HG03442 (cell line): ENCODE data around the gene TBC1D16.

Experiments used
- ATAC-seq: cut with Tn5 transposase; IDR thresholded peaks from one replicate; pipeline ENCODE4 v1.9.1; 2021; ENCODE audit warnings: mild to moderate bottlenecking, moderate library complexity; ENCODE audit not compliant: unreplicated experiment

TBC1D16 gene

DNA sequence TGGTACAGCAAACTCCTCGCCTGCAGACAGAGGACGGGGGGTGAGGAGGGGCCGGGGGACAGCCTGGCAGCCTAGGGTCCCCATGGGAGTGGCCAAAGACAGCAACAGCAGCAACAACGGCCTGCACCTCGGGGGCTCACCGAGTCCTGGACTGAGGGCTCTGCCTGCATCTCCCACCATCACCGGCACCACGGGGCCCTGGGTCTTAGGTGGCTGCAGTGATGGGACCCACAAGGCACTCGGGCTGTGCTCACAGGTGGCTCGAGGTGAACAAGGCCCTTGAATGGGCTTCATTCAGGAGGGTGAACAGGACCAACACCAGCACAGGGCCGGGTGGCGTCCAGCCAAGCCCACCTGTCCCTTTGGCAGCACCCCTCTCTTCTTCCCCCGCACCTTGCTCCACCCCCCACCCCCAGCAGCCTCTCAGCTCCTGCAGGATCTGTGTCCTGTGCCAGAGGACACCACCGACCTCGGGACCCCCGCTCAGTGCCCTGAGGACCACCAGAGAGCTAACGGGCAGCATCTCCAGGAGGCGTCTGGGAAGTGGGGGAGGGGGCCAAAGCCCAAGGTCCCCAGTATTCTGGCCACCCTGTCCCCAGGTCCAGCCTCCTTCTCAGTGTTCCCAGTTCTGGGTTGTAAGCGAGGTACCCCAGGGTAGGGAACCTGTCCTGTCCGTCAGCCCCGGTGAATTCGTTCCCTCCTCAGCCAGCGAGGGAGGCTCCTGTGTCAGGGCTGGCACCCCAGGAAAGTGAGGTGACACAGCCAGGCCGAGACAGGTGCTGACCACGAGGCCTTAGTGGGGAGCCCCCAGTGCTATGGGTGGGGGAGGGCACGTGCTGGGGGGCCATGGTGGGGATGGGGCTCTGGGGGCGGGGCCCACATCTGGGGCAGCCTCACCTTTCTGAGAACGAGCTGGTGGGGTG is 94.3 kb downstream of the TBC1D16 start:
- no peak for ATAC-seq

DNA sequence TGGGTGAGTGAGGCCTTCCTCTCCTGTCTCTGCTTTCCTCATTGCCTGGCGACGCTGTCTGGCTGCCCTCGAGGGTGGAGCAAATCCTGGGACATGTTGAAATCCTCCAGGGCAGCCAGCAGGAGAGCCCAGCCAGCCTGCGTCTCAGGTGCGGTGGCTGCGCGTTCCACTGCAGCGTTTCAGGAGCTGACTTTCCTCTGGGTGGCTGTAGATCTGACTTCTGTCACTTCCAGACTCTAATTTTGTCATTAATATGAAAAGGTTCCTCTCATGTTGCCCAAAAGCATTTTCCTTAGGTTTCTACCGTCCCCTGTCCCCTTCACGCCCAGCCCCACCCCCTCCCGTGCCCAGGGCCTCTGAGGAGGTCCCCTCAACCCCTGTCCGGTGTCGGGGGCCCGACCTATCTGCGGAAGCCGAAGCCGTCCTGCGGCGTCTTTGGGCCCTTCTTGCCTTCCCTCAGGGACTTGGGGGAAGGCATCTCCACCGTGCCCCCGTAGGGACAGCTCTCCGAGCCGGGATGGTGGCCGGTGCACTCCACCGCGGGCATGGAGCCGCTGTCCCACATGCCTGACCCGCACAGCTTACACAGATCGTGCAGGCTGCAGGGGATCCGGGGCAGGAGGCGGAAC is 95.1 kb downstream of the TBC1D16 start:
- ATAC-seq = no peak

GRCh38 chr17:79939755-79940458 is 95.8 kb downstream of the TBC1D16 start:
- no peak for ATAC-seq

- no peak for ATAC-seq
Observed at GRCh38 chr17:79939094-79939435, 96.6 kb downstream of the TBC1D16 start.

- ATAC-seq = no peak
Observed at GRCh38 chr17:79938336-79939093, 97.2 kb downstream of the TBC1D16 start.

- no peak for ATAC-seq
Observed at GRCh38 chr17:79937391-79938335, 98.0 kb downstream of the TBC1D16 start.

DNA sequence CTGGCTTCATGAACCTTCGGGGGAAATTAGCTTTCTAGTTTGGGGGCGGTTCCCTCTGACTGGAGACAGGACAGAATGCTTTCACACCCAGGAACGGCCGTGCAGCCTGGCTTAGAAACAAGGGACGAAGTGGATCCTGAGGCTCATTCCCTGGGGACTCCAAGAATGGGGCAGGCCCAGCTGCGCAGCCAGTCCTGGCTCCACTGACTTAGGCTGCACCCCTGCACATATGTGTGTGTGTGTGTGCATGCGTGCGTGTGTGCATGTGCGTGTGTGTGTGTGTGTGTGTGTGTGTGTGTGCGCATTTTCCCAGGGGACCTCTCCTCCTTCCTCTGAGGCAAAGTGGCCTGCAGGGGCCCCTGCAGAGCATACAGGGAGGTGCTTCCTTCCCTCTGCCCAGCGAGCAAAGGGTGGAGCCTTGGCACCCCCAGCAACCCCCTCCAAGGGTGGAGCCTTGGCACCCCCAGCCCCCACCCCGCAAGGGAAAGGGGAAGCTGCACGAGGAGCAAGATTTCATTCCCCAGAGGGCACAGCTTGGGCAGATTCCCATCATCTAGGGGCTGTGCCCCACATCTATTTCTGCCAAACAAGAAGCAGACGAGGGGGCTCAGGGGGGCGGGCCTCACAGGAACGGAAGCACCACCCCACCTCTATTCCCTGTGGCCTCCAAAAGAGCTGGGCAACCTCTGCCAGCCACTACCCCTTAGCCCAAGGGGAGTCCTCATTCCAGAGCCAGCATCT is 98.9 kb downstream of the TBC1D16 start:
- no peak for ATAC-seq

- ATAC-seq = no peak
Observed at GRCh38 chr17:79936050-79936449, 99.6 kb downstream of the TBC1D16 start.

- ATAC-seq = no peak
Observed at GRCh38 chr17:79935197-79935885, 100.3 kb downstream of the TBC1D16 start.

DNA sequence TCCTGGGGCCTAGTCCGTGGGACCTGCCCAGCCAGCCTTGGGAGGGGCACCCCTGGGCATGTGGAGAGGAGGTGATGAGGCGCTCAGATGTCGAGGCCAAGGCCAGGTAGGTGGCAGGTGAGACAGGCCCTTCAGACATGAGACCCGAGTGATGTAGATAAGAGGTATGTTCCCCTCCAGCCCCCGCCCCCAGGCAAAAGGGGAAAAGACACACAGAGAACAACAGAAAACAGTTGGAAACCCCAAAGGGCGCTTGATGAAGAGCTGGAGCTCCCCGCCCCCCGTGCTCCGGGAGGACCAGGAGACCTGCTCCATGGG is 101.1 kb downstream of the TBC1D16 start:
- no peak for ATAC-seq

- no peak for ATAC-seq
Observed at GRCh38 chr17:79933863-79934652, 101.6 kb downstream of the TBC1D16 start.

- no peak for ATAC-seq
Observed at GRCh38 chr17:79932451-79933306, 103.0 kb downstream of the TBC1D16 start.

GRCh38 chr17:79931817-79932309 is 103.8 kb downstream of the TBC1D16 start:
- no peak for ATAC-seq

DNA sequence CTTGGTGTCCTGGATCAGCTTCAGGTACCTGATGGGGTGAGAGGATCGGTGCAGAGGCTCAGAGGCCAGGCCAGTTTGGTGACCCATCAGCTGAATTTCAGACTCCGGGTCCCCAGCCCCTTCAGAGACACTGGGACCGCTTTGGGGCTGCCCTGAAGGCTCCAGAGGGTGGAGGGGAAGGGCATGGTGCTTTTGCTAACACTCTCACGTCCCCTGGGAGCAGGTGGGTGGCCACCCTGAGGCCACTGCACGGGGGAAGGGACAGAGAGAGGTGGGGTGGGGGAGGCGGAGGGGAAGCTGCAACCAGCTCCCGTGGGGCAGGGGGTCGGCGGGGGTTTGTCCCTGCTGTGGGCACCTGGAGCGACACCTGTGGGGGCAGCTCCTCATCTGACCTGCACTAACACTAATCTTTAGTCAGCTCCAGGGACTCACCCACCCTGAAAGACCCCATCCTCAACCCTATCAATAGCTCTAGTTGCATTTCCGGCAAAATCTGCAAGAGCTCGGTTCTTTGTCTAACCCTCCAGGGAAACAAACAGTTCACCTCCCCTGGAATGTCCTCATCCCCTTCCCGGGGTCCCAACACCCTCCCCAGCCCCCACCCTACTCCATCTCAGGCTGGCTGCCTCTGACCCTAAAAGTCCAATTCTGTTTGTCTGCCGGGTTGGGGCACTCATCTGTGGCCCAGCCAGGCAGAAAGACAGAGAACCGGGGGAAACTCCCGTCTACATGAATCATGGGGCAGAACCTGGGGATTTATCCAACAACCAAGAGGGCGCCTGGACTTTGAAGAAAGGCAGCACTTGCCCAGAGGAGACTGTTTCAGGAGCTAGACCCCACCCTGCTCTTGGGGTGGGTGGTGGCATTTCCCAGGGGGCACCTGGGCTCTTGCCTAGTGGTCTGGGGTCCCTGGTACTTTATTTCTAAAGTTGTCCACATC is 104.5 kb downstream of the TBC1D16 start:
- no peak for ATAC-seq

GRCh38 chr17:79930062-79930876 is 105.4 kb downstream of the TBC1D16 start:
- no peak for ATAC-seq
